HepG2 (cell line): ENCODE measurements around the gene CSDE1.

ENCODE experiments used
- ATF3 ChIP-seq: sonication (generic); formaldehyde crosslinking; IDR thresholded peaks from 2 replicates; pipeline ENCODE4 v1.4.0; 2020; ENCODE audit warnings: missing genetic modification reagents
- CTCF ChIP-seq: sonication (generic); formaldehyde crosslinking; IDR thresholded peaks from 2 replicates; pipeline ENCODE4 v1.5.0; 2020; ENCODE audit warnings: mild to moderate bottlenecking, missing genetic modification reagents, moderate library complexity
- EZH2 ChIP-seq: conservative IDR thresholded peaks from 2 replicates; pipeline ENCODE4 v1.6.1; 2012; ENCODE audit warnings: mild to moderate bottlenecking, low read depth, low read length, moderate library complexity
- HDAC1 ChIP-seq: sonication (generic); formaldehyde crosslinking; IDR thresholded peaks from 2 replicates; pipeline ENCODE4 v1.5.1; 2020; ENCODE audit warnings: mild to moderate bottlenecking, missing genetic modification reagents
- MZF1 ChIP-seq: sonication (generic); formaldehyde crosslinking; IDR thresholded peaks from 2 replicates; pipeline ENCODE4 v1.8.1; 2023; ENCODE audit warnings: mild to moderate bottlenecking, missing genetic modification reagents, borderline replicate concordance
- RBFOX2 ChIP-seq: fragments of 200-400 bp; formaldehyde crosslinking; IDR thresholded peaks from 2 replicates; pipeline ENCODE4 v1.6.1; 2017; ENCODE audit warnings: low read depth, mild to moderate bottlenecking, low read length
- SAFB2 ChIP-seq: sonication (generic); formaldehyde crosslinking; IDR thresholded peaks from 2 replicates; pipeline ENCODE4 v1.5.1; 2020; ENCODE audit warnings: missing genetic modification reagents, low read depth, mild to moderate bottlenecking, borderline replicate concordance
- WIZ ChIP-seq: sonication (generic); formaldehyde crosslinking; IDR thresholded peaks from 2 replicates; pipeline ENCODE4 v1.5.1; 2020; ENCODE audit warnings: mild to moderate bottlenecking, missing genetic modification reagents
- ZMYM3 ChIP-seq: sonication (generic); formaldehyde crosslinking; IDR thresholded peaks from 2 replicates; pipeline ENCODE4 v1.5.1; 2020; ENCODE audit warnings: mild to moderate bottlenecking, missing genetic modification reagents

GRCh38 chr1:114676115-114676514, 81.7 kb downstream of the CSDE1 start:
- no peak for TF ChIP-seq HDAC1 (CRISPR knock-in tag)
- no peak for TF ChIP-seq SAFB2 (CRISPR knock-in tag)
- no peak for TF ChIP-seq CTCF (CRISPR knock-in tag)
- no peak for TF ChIP-seq WIZ (CRISPR knock-in tag)
- TF ChIP-seq MZF1: no peak
- no peak for TF ChIP-seq ZMYM3 (CRISPR knock-in tag)
- no peak for TF ChIP-seq ATF3 (CRISPR knock-in tag)
- no peak for TF ChIP-seq RBFOX2
- no peak for TF ChIP-seq EZH2
